GOT3 (cell line): ENCODE results near the gene GIPC3.
"Not testable (repeated sequence)": the region's sequence is repeated elsewhere in the genome, so short reads cannot be mapped to it uniquely, and the experiment has no call there.

Source experiments
- DNase-seq: peaks from one replicate; lab custom pipeline; 2025; ENCODE audit warnings: mixed read lengths; lab: John Stamatoyannopoulos, UW

The GIPC3 gene

GRCh38 chr19:3576696-3577443, 8.4 kb upstream of the GIPC3 start:
- no peak for DNase-seq

DNA sequence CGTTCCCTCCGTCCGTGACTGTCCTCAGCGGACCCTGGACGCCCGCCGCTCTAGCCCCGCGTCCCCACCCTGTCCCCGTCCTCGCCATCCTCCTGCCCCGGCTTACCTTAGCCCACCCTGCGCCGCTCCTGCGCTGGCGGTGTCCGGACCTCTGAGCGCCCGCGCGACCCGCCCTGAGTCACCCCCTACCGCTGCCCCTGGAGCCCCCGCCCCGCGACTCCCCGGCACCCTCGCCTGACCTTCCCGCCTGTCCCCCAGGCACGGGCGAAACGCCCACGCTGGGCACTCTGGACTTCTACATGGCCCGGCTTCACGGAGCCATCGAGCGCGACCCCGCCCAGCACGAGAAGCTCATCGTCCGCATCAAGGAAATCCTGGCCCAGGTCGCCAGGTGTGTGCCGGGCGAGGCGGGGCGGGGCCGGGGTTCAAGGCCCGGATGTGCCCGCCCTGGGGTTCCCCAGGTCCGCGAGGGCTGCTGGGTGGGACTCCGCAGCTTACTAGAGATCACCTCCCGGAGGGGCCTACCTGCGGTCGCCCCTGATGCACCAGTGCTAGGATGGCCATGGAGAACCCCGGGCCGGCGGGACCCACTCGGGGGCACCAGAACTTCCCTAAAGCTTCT, 7.4 kb upstream of the GIPC3 start:
- DNase-seq = no peak

- no peak for DNase-seq
These were observed 6.9 kb upstream of the GIPC3 start for GRCh38 chr19:3578390-3578789.

GRCh38 chr19:3580156-3580934, 4.9 kb upstream of the GIPC3 start:
- DNase-seq = no peak

DNA sequence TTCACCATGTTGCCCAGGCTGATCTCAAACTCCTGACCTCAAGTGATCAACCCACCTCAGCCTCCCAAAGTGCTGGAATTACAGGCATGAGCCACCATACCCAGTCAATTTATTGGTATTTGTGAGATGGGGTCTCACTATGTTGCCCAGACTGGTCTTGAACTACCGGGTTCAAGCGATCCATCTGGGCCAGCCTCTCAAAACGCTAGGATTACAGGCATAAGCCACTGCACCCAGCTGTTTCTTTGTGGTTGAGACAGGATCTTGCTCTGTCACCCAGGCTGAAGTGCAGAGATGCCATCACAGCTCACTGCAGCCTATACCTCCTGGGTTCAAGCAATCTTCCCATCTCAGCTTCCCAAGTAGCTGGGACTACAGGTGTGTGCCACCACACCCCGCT, 3.5 kb upstream of the GIPC3 start:
- not testable (repeated sequence) for DNase-seq

DNA sequence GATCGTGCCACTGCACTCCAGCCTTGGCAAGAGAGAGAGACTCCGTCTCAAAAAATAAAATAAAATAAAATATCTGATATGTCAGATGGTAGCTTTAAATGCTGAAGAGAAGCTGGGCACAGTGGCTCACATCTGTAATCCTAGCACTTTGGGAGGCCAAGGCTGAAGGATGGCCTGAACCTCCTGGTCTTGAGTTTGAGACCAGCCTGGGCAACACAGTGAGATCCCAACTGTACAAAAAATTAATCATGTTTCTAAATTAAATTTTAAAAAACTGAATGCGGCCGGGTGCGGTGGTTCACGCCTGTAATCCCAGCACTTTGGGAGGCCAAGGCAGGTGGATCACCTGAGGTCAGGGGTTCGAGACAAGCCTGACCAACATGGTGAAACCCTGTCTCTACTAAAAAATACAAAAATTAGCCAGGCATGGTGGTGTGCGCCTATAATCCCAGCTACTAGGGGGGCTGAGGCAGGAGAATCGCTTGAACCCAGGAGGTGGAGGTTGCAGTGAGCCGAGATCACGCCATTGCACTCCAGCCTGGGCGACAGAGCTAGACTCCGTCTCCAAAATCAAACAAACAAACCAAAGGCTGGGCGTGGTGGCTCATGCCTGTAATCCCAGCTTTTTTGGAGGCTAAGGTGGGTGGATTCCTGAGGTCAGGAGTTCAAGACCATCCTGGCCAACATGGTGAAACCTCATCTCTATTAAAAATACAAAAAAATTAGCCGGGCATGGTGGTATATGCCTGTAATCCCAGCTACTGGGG, 1.1 kb upstream of the GIPC3 start:
- not testable (repeated sequence) for DNase-seq

DNA sequence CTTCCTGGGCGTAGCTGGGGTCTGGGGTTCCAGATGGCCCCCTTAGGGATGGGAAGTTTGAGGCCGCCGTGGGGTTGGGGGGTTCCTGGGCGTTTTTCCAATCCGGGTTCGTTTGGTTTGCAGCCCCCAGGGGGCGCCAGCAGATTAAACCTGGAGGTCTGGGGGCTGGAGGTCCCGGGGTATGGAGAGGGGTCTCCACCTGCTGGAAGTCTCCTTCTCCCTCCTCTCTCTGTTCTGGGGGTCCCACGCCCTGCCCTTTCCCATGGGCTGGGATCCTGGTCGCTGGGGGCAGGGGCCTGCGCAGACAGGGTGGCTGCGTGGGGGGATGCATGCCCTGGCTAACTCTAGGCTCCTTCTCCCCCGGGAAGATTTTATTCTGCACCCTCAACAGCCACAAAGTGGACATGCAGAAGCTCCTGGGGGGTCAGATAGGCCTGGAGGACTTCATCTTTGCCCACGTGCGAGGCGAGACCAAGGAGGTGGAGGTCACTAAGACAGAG, 899 bp downstream of the GIPC3 start:
- DNase-seq = no peak

DNA sequence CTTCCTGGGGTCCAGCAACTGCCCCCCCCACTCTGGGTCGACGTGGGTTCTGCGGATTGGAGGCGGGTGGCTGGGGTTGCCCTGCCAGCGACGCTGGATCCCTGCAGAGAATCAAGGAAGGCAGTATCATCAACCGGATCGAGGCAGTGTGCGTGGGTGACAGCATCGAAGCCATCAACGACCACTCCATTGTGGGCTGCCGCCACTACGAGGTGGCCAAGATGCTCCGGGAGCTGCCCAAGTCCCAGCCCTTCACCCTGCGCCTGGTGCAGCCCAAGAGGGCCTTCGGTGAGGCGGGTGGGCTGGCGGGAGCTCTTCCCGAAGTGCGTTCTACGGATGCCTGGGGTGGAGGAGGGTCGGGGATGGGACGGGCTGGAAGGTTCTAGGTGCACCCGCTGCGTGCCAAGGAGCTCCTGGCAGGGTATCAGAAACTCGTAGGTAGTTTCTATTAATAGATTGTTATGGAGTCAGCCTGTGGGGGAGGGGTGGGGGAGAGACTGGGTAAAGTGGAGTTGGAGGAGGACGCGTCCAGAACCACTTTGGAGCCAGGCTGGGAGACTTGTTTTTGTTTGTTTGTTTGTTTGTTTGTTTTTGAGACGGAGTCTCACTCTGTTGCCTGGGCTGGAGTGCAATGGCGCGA, 1.5 kb downstream of the GIPC3 start:
- no peak for DNase-seq

GRCh38 chr19:3589439-3589838, 4.2 kb downstream of the GIPC3 start:
- no peak for DNase-seq

- no peak for DNase-seq
These were observed 4.7 kb downstream of the GIPC3 start for GRCh38 chr19:3589949-3590348.

DNA sequence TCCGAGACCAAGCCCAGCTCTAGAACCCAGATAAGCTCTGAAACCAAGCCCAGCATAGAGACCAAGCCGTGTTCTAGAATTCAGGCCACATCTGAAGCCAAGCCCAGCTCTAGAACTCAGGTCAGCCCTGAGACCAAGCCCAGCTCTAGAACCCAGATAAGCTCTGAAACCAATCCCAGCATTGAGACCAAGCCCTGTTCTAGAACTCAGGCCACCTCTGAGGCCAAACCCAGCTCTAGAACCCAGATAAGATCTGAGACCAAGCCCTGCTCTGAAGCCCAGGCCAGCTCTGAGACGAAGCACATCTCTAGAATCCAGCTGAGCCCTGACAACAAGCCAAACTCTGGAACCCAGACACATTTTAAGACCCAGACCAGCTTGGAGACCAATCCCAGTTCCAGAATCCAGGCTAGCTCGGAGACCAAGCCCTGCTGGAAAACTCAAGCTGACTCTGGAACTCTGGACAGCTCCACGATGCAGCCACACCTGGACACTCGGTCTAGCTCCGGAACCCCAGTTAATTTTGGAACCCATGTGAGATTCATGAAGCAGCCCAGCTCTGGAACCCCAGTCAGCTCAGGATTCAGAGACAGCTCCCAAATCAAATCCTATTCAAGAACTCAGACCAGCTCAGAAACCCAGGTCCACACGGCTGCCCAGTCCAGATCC, 5.8 kb downstream of the GIPC3 start:
- DNase-seq = no peak

GRCh38 chr19:3591876-3592613, 6.8 kb downstream of the GIPC3 start:
- no peak for DNase-seq

DNA sequence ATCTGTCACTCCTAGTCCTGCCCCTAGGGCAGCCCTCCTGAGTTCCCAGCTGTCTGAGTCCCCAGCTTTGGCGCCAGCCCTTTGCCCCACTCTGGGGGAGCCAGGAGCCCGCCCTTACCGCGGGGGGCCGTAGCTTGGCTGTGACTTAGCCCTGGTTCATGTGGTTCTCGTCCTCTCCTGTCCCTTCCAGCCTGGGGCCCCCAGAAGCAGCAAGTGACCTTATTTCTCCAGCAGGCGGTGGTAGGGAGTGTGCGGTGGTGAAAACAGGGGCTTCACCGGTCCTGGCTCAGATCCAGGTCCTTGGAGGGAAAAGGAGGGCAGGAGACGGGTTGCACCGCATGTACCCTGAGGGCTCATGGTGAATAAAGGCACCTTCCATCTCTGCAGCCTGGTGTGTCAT, 7.9 kb downstream of the GIPC3 start:
- DNase-seq = no peak

DNA sequence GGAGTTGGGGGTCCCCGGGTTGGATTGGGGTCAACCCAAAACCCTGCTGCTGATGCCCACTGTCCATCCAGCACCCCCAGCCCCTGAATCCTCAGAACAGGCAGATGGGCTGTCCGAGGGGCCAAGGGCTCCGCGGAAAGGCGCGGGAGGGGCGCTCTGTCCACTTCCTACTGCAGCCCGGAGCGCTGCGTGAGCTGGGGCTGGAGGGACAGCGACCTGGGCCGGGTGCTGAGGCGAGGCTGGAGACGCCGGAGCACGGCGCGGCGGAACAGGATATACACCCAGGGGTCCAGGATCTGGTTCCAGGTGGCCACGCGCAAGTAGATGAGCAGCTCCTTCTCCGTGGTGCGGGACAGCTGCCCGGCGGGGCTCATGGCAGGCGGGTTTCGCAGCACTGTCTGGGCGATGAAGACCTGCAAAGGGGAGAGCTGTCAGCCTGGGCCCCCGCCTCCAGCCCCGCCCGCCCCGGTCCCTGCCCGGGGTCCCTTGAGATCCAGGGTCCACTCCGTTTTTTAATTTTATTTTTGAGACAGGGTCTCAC, 10.3 kb downstream of the GIPC3 start:
- DNase-seq = no peak

GRCh38 chr19:3599776-3600187, 14.5 kb downstream of the GIPC3 start:
- no peak for DNase-seq

GRCh38 chr19:3601021-3601420, 15.7 kb downstream of the GIPC3 start:
- DNase-seq = no peak

GRCh38 chr19:3603121-3603811, 18.0 kb downstream of the GIPC3 start:
- DNase-seq = no peak

- no peak for DNase-seq
These were observed 19.1 kb downstream of the GIPC3 start for GRCh38 chr19:3604227-3604986.

GRCh38 chr19:3604987-3605343, 19.7 kb downstream of the GIPC3 start:
- DNase-seq = no peak
